DMS53 (cell line): Measurements from ENCODE around the gene SNTA1.
"Not testable (repeated sequence)": the region's sequence is repeated elsewhere in the genome, so short reads cannot be mapped to it uniquely, and the experiment has no call there.

Experiments used
- DNase-seq: peaks from one replicate; lab custom pipeline; 2025; lab: John Stamatoyannopoulos, UW

The SNTA1 gene

DNA sequence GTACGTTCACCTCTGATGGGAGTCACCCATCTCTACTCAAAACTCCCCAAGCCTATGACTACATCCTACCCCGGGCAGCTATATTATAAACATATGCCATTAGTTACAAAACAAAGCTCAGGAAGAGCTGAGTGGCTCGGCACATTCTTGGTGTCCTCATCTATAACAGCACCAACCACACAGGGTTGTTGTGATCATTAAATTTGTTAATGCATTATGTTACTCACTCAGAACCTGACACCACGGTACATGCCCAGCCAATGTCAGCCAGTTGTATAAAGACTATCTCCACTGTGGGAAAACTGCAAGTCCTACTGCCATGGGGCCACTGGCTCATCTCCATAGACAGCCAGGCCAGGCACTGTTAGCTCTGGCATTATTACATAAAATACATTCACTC lies 50.0 kb downstream of the SNTA1 start:
- DNase-seq, result no peak

DNA sequence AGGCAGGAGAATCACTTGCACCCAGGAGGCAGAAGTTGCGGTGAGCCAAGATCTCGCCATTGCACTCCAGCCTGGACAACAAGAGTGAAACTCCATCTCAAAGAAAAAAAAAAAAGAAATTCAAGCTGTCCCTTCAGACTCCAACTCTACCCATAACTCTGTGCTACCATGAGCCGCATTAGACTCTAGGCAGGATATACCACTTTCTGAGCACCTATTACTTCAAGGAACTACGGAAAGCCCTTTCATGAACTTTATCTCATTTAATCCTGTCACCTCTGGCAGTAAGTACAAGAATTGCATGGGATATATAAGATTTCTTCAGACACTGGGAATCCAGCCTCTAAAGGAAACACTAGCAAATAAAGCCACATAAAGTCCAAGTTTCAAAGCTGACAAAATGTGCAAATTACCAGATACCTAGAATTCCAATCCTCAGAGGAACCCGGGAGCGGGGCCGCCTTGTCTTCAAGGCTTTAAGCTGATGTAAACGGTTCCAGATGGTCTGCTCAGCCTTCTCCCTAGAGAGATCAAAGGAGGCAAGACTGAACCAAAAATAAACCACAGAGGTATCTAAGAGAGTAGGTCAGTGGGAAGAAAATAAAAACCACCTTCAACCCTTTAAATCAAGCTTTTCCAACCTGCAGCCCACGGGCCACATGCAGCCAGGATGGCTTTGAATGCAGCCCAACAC lies 51.7 kb downstream of the SNTA1 start:
- no peak for DNase-seq

DNA sequence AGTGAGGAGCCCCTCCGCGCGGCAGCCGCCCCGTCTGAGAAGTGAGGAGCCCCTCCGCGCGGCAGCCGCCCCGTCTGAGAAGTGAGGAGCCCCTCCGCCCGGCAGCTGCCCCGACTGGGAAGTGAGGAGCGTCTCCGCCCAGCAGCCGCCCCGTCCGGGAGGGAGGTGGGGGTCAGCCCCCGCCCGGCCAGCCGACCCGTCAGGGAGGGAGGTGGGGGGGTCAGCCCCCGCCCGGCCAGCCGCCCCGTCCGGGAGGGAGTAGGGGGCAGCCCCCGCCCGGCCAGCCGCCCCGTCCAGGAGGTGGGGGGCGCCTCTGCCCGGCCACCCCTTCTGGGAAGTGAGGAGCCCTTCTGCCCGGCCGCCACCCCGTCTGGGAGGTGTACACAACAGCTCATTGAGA lies 54.2 kb downstream of the SNTA1 start:
- DNase-seq, result not testable (repeated sequence)

DNA sequence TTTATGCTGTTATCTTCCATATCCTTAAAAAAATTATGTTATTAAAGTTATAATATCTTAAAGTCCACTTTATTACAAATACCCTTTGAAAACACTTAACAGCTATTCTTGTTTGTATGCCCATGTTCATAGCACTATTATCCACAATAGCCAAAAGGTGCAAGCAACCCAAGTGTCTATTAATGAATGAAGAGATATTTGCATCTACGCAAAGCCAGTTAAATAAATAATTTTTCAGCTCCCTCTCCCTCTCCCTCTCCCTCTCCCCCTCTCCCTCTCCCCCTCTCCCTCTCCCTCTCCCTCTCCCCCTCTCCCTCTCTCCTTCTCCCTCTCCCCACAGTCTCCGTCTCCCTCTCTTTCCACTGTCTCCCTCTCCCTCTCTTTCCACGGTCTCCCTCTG lies 55.3 kb downstream of the SNTA1 start:
- no peak for DNase-seq

DNA sequence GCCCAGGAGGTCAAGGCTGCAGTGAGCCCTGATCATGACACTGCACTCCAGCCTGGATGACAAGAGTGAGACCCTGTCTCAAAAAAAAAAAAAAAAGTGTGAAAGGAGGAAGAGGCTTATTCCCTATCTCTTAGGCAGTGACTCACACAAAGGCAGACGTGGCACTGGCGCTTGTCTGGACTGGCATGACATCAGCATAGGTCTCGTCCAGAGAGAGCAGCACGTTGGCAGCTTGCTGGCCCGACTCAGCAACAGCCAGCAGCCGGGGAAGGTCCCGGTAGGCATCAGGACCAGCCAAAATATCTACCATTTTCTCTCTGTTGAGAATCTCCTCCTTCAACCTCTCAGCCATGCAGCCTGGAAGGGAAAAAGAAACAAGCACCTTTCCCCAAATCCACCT lies 56.4 kb downstream of the SNTA1 start:
- DNase-seq, result peak; percentile 78

DNA sequence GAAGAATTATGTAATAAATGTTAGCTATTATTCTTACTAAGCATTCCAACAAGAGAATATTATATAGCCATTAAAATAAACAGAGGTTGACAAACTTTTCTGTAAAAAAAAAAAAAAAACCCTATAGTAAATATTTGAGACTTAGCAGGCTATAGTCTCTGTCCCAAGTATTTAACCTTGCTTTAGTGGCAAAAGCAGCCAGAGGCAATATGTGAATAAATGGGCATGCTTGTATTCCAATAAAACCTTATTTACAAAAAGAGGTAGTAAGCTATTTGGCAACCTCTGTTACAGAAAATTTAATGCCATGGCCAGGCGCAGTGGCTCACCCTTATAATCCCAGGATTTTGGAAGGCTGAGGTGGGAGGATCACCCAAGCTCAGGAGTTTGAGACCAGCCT lies 56.9 kb downstream of the SNTA1 start:
- no peak for DNase-seq

DNA sequence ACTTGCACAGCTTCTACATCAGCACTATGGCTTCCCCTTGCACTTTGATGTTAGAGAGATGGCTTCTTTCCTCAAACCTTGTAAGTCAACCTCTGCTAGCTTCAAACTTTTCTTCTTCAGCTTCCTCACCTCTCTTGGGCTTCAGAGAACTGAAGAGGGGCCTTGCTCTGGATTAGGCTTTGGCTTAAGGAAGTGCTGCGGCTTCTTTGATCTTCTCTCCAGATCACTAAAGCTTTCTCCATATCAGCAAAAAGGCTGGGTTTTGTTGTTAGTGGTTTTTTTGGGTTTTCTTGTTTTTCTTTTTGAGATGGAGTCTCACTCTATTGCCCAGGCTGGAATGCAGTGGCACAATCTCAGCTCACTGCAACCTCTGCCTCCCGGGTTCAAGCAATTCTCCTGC lies 66.2 kb downstream of the SNTA1 start:
- no peak for DNase-seq

DNA sequence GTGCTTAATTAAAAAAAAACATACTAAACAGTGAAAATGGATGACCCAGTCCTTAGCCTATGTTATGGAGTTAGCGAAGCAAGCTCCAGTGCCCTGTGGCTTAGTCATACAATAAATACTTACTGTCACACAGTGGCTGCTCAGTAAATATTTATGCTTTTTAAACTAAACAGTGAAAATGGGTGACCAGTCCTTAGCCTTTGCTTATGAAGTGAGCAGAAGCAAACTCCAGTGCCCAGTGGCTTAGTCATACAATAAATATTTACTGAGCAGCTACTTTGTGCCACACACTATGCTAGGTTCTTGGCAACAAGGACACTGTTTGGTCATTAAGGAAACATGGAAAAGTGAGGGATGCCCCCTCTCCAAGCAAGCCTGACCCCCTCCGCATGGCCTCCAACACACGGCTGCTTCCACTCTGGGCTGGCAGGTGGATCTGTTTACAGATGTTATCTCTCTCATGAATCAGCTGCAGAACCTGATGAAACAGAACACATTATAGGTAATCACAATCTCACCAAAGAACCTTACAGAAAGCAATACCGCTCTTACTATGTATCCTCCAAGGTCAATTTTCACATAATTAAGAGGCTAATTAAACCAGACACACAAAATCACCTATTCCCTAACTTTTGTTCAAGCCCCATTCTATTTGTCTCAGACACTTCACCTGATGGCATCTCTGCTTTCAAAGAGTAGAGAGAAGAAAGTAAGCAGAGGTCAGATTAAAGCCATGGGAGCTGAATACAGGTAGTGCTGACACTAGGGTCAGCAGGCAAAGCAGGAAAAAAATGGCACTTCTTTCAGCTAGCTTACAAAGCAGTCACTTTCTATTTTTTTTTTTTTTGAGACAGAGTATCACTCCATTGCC lies 69.6 kb downstream of the SNTA1 start:
- DNase-seq, result peak; percentile 99

DNA sequence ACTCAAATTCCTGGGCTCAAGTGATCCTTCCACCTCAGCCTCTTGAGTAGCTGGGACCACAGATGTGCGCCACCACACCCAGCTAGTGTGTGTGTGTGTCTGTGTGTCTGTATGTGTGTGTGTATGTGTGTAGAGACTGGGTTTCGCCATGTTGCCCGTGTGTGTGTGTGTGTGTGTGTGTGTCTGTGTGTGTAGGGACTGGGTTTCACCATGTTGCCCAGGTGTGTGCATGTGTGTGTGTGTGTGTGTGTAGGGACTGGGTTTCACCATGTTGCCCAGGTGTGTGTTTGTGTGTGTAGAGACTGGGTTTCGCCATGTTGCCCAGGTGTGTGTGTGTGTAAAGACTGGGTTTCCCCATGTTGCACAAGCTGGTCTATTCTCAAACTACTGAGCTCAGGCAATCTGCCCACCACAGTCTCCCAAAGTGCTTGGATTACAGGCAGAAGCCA lies 70.5 kb downstream of the SNTA1 start:
- peak; percentile 84 for DNase-seq

DNA sequence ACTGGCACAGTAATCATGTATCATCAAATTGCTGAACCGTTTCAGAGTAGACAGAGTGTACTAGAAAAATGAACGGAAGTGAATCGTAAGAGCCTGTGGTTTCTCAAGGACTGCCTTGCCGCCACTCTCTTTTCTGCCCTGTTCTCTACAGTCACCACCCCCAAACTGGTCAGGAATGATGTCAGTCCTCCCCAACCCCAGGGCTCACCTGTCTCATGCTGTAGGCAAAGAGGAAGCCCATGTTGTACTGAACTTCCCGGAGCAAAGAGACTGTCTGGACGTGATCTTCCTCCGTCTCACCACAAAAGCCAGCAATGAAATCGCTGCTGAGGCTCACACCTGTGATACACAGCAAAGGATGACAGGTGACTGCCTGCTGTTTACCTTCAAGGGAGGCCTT lies 73.3 kb downstream of the SNTA1 start:
- DNase-seq, result peak; percentile 95

DNA sequence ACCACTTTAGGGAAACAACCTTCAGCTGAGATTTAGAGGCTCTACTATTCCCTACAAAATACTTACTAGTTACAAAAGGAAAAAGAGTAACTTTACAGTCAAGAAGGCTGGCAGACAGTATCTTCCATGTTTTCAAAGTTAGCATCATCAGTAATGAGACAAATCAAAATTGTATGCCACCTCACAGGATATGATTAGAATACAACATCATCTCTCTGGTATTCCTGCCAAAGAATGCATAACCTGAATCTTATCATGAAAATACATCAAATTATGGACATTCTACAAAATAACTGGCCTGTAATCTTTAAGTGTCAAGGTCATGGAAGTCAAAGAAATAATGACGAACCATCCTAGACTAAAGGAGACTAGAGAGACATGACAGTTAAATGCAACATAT lies 80.7 kb downstream of the SNTA1 start:
- no peak for DNase-seq

DNA sequence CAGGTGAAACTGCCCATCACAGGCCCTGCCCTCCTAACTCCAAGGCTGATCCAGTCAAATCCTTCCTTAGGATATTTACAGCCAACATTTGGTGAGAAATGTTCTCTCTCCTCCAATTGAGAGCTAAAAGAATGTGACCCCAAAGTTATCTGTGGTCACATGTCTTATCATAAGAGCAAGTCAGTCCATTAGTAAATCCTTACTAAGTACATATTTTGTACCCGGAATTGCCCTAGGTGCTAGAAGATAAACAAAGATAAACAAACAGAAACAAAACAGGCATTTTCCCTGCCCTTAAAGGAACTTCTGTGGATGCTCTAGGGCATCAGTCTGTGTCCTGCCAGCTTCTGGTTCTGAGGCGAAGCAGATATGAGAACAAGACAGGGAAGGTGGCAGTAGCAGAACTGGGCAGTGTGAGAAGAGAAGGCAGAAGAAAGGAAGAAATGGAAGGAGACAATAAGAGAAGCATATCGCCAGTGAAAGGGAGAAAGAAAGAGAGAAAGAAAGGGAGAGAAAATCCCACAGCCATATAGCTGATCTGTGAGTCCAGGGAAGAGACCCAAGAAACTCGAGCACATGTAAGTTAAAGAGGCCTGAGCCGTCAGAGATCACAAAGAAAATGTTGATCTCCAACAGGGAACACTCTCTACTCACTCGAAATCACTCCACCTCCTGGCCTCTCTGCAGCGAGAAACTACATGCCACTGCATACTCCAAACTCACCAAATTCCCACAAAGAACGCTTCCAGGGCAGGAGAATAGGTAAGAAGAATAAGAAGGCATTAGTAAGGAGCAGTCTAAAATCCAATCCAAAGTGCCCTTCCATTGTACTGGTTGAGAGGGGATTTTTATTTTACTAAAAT lies 83.9 kb downstream of the SNTA1 start:
- no peak for DNase-seq
